GM18505 (cell line): ENCODE data around the gene TRA2B.
"Not testable (repeated sequence)": the region's sequence is repeated elsewhere in the genome, so short reads cannot be mapped to it uniquely, and the experiment has no call there.

Source experiments
- ATAC-seq: cut with Tn5 transposase; IDR thresholded peaks from one replicate; pipeline ENCODE4 v1.9.1; 2021; ENCODE audit not compliant: unreplicated experiment
- POLR2A ChIP-seq: IDR thresholded peaks from 4 replicates; pipeline ENCODE4 v1.6.1; 2011; ENCODE audit warnings: borderline replicate concordance; ENCODE audit not compliant: insufficient read depth, insufficient read length; ENCODE audit errors: extremely low read depth

TRA2B gene

GRCh38 chr3:185928496-185928895 is 9.3 kb downstream of the TRA2B start:
- no peak for ATAC-seq
- no peak for TF ChIP-seq POLR2A

GRCh38 chr3:185927501-185928200 is 10.2 kb downstream of the TRA2B start:
- ATAC-seq = no peak
- no peak for TF ChIP-seq POLR2A

GRCh38 chr3:185926445-185926844 is 11.4 kb downstream of the TRA2B start:
- no peak for TF ChIP-seq POLR2A
- no peak for ATAC-seq

- no peak for ATAC-seq
- TF ChIP-seq POLR2A = no peak
These were observed 12.5 kb downstream of the TRA2B start for GRCh38 chr3:185925353-185925752.

- no peak for TF ChIP-seq POLR2A
- ATAC-seq = no peak
These were observed 13.4 kb downstream of the TRA2B start for GRCh38 chr3:185924375-185924774.

- no peak for TF ChIP-seq POLR2A
- ATAC-seq = no peak
These were observed 17.6 kb downstream of the TRA2B start for GRCh38 chr3:185920184-185920583.

- TF ChIP-seq POLR2A = no peak
- no peak for ATAC-seq
These were observed 21.6 kb downstream of the TRA2B start for GRCh38 chr3:185916042-185916833.

GRCh38 chr3:185915642-185916041 is 22.2 kb downstream of the TRA2B start:
- ATAC-seq = no peak

GRCh38 chr3:185914911-185915629 is 22.7 kb downstream of the TRA2B start:
- no peak for ATAC-seq
- no peak for TF ChIP-seq POLR2A

More at GRCh38 chr3:185915642-185916041, 22.2 kb downstream of the TRA2B start:
- no peak for TF ChIP-seq POLR2A

- no peak for ATAC-seq
- no peak for TF ChIP-seq POLR2A
These were observed 24.6 kb downstream of the TRA2B start for GRCh38 chr3:185912929-185913901.

GRCh38 chr3:185912512-185912911 is 25.3 kb downstream of the TRA2B start:
- TF ChIP-seq POLR2A = no peak
- no peak for ATAC-seq

- ATAC-seq = not testable (repeated sequence)
These were observed 26.8 kb downstream of the TRA2B start for GRCh38 chr3:185911076-185911448.

GRCh38 chr3:185910322-185911075 is 27.3 kb downstream of the TRA2B start:
- ATAC-seq = not testable (repeated sequence)

- ATAC-seq = not testable (repeated sequence)
These were observed 27.9 kb downstream of the TRA2B start for GRCh38 chr3:185909913-185910312.
